A673 (cell line): ENCODE measurements around the gene UGT1A9. TPM values are rescaled to one million over a fixed set of nuclear protein-coding genes. Genes with fewer than 3 reads are reported as not detected.

Experiments used
- BruUV-seq: library from RNA; stranded (reverse); fragments of 400-500 nt; replicated peaks from 2 replicates; lab custom pipeline; 2021; lab: Mats Ljungman, UMichigan
- CTCF ChIA-PET: fragments of 300-600 bp; sonication (Branson Sonifier 250); formaldehyde crosslinking; loops from one replicate; lab custom pipeline; 2022; ENCODE audit warnings: antibody characterized with exemption; lab: Charles Lee
- POLR2A ChIA-PET: fragments of 300-600 bp; sonication (Branson Sonifier 250); formaldehyde crosslinking; loops from one replicate; lab custom pipeline; 2022; ENCODE audit warnings: antibody characterized with exemption; ENCODE audit not compliant: low non-redundant PET; lab: Charles Lee
- DNase-seq: peaks from one replicate; pipeline ENCODE4 v3.0.0-alpha.2; 2015; ENCODE audit warnings: low spot score
- H3K27ac ChIP-seq: fragments of 200-600 bp; sonication (generic); 2 replicates; pipeline ENCODE4 v1.5.1; 2016; ENCODE audit warnings: mixed run types, low read depth, mild to moderate bottlenecking, mixed read lengths, antibody characterized with exemption, low read length; ENCODE audit not compliant: poor library complexity, severe bottlenecking
- H3K27me3 ChIP-seq: fragments of 200-600 bp; sonication (generic); replicated peaks from 2 replicates; pipeline ENCODE4 v1.6.1; 2017; ENCODE audit warnings: mixed run types, low read depth, mild to moderate bottlenecking, mixed read lengths, antibody characterized with exemption, low read length; ENCODE audit not compliant: insufficient read depth, poor library complexity
- H3K36me3 ChIP-seq: fragments of 200-600 bp; sonication (generic); 2 replicates; pipeline ENCODE4 v1.6.1; 2016; ENCODE audit warnings: mixed run types, mild to moderate bottlenecking, mixed read lengths, antibody characterized with exemption, low read length; ENCODE audit not compliant: insufficient read depth, poor library complexity, severe bottlenecking
- H3K4me1 ChIP-seq: fragments of 200-600 bp; sonication (generic); 2 replicates; pipeline ENCODE4 v1.6.1; 2017; ENCODE audit warnings: mixed run types, mild to moderate bottlenecking, mixed read lengths, antibody characterized with exemption, low read length; ENCODE audit not compliant: insufficient read depth, poor library complexity, severe bottlenecking
- H3K4me3 ChIP-seq: fragments of 200-600 bp; sonication (generic); 2 replicates; pipeline ENCODE4 v1.5.1; 2016; ENCODE audit warnings: low read depth, mixed run types, mild to moderate bottlenecking, mixed read lengths, low read length; ENCODE audit not compliant: poor library complexity, severe bottlenecking
- H3K9me3 ChIP-seq: fragments of 200-600 bp; sonication (generic); 2 replicates; pipeline ENCODE4 v1.6.1; 2016; ENCODE audit warnings: mixed run types, low read depth, mild to moderate bottlenecking, mixed read lengths, antibody characterized with exemption, low read length; ENCODE audit not compliant: poor library complexity, severe bottlenecking
- EZH2 ChIP-seq: fragments of 200-600 bp; sonication (generic); IDR thresholded peaks from 2 replicates; pipeline ENCODE4 v1.6.1; 2017; ENCODE audit warnings: borderline replicate concordance, low read depth, mild to moderate bottlenecking, mixed read lengths, antibody characterized with exemption, low read length; ENCODE audit not compliant: poor library complexity, severe bottlenecking
- intact Hi-C: fragments of 100-400 bp; cut with micrococcal nuclease; formaldehyde crosslinking; loops from one replicate; pipeline ENCODE4 v1.10.0; 2022; ENCODE audit not compliant: unreplicated experiment
- total RNA-seq: library from RNA; stranded (reverse); gene quantifications from 2 replicates; pipeline ENCODE4 v1.2.3, GENCODE V29; 2021
- TF ChIP-seq, protein P1 (sequence below): fragments of 300-800, 200-600 bp; sonication (generic); conservative IDR thresholded peaks from 2 replicates; pipeline ENCODE4 v1.5.1; 2017; ENCODE audit warnings: low read depth, mild to moderate bottlenecking, antibody characterized with exemption, low read length, moderate library complexity, mixed read lengths

UGT1A9 gene
- total RNA-seq, 1 experiment from 2014 or later: not detected

- Histone ChIP-seq H3K27me3 (no peaks in the 10 kb centered on the region), H3K4me1 (no peaks in the 10 kb centered on the region), H3K4me3 (no peak overlapping the region), H3K9me3 (no peaks in the 10 kb centered on the region), H3K27ac (no peak overlapping the region), H3K36me3 (no peaks in the 10 kb centered on the region)
- no TSS peak for BruUV-seq
- TF ChIP-seq, protein P1, sequence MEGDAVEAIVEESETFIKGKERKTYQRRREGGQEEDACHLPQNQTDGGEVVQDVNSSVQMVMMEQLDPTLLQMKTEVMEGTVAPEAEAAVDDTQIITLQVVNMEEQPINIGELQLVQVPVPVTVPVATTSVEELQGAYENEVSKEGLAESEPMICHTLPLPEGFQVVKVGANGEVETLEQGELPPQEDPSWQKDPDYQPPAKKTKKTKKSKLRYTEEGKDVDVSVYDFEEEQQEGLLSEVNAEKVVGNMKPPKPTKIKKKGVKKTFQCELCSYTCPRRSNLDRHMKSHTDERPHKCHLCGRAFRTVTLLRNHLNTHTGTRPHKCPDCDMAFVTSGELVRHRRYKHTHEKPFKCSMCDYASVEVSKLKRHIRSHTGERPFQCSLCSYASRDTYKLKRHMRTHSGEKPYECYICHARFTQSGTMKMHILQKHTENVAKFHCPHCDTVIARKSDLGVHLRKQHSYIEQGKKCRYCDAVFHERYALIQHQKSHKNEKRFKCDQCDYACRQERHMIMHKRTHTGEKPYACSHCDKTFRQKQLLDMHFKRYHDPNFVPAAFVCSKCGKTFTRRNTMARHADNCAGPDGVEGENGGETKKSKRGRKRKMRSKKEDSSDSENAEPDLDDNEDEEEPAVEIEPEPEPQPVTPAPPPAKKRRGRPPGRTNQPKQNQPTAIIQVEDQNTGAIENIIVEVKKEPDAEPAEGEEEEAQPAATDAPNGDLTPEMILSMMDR: no peak
- TF ChIP-seq EZH2: no peak
- no peak for DNase-seq
- POLR2A ChIA-PET: no interaction called here
- CTCF ChIA-PET: no interaction called here
- intact Hi-C loops: no loop called here
Observed at GRCh38 chr2:233673896-233674295, 2.2 kb downstream of the UGT1A9 start.

DNA sequence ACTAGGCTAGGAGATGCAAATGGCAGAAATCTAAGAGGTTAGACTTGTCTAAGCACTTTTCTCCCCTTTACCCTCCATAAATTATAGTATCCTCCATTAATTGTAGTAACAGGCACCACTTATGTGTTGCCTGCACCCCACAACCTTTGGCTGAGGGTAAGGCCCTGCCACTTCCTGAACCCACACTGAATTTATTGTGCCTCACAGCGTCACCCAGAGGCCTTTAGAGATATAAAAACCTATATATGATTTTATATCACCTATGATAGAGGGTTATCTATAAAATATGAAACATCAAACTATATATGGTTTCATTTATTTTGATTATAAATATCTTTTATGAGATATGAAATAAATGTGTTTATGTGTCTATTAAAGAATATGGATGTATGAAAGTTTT, 2.6 kb downstream of the UGT1A9 start:
- no peaks in the 10 kb centered on the region for H3K36me3 ChIP-seq
- POLR2A ChIA-PET: no interaction called here
- DNase-seq: no peak
- no peaks in the 10 kb centered on the region for H3K9me3 ChIP-seq
- H3K4me1 ChIP-seq: no peaks in the 10 kb centered on the region
- TF ChIP-seq, protein P1: no peak
- no peak for TF ChIP-seq EZH2
- CTCF ChIA-PET: no interaction called here
- no peak overlapping the region for H3K27ac ChIP-seq
- intact Hi-C loops: no loop called here
- no peaks in the 10 kb centered on the region for H3K27me3 ChIP-seq
- H3K4me3 ChIP-seq: no peak overlapping the region
- BruUV-seq: no TSS peak

- no peaks in the 10 kb centered on the region for H3K36me3 ChIP-seq
- no peak overlapping the region for H3K4me3 ChIP-seq
- no peak for TF ChIP-seq EZH2
- TF ChIP-seq, protein P1: 0 out of 2 replicates have a peak, but pooled peaks have one; percentile 14
- H3K27ac ChIP-seq: no peak overlapping the region
- peak; percentile 22 for DNase-seq
- no peaks in the 10 kb centered on the region for H3K9me3 ChIP-seq
- H3K4me1 ChIP-seq: no peaks in the 10 kb centered on the region
- intact Hi-C loops: no loop called here
- ChIA-PET CTCF (no interaction called here), POLR2A (no interaction called here)
- BruUV-seq: no TSS peak
- H3K27me3 ChIP-seq: no peaks in the 10 kb centered on the region
Observed at GRCh38 chr2:233674995-233675394, 3.3 kb downstream of the UGT1A9 start.
